ENCODE measurements around the gene APP.

DNA sequence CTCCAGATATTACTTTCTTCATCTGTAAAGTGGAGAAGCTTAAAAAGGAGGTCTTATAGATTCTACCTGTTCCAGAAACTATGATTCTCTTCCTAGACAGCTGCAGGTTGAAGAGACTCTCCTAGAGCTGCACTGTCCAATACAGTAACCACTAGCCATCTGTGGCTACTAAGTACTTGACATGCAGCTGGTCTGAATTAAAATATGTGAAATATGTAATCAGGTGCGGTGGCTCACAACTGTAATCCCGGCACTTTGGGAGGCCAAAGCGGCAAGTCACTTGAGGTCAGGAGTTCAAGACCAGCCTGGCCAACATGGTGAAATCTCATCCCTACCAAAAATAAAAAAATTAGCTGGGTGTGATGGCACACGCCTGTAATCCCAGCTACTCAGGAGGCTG, 15.8 kb downstream of the APP start:
- TF ChIP-seq, protein P1, sequence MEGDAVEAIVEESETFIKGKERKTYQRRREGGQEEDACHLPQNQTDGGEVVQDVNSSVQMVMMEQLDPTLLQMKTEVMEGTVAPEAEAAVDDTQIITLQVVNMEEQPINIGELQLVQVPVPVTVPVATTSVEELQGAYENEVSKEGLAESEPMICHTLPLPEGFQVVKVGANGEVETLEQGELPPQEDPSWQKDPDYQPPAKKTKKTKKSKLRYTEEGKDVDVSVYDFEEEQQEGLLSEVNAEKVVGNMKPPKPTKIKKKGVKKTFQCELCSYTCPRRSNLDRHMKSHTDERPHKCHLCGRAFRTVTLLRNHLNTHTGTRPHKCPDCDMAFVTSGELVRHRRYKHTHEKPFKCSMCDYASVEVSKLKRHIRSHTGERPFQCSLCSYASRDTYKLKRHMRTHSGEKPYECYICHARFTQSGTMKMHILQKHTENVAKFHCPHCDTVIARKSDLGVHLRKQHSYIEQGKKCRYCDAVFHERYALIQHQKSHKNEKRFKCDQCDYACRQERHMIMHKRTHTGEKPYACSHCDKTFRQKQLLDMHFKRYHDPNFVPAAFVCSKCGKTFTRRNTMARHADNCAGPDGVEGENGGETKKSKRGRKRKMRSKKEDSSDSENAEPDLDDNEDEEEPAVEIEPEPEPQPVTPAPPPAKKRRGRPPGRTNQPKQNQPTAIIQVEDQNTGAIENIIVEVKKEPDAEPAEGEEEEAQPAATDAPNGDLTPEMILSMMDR (IDR thresholded peaks at IDR 0.05): no peak
- no peak for TF ChIP-seq ZFX (IDR thresholded peaks at IDR 0.05; ENCODE audit: borderline replicate concordance)

Data from 22Rv1 (cell line).